Activated CD8-positive, alpha-beta memory T cell treated with anti-CD3 and anti-CD28 coated beads for 36 hours (primary cell): ENCODE data around the gene PTPRN2. TPM values are rescaled to one million over a fixed set of nuclear protein-coding genes. Genes with fewer than 3 reads are reported as not detected.
"Not testable (repeated sequence)": the region's sequence is repeated elsewhere in the genome, so short reads cannot be mapped to it uniquely, and the experiment has no call there.

ENCODE experiments used
- CTCF ChIA-PET: fragments of 350-600 bp; sonication (Branson Sonifier 250); formaldehyde crosslinking; loops from one replicate; lab custom pipeline; 2021; ENCODE audit warnings: antibody characterized with exemption; lab: Charles Lee
- POLR2A ChIA-PET: fragments of 350-600 bp; sonication (Branson Sonifier 250); formaldehyde crosslinking; loops from one replicate; lab custom pipeline; 2021; ENCODE audit warnings: antibody characterized with exemption; lab: Charles Lee
- total RNA-seq, 2 experiments: library from RNA; stranded (reverse); gene quantifications; one replicate each; pipeline ENCODE4 v1.2.3, GENCODE V29; 2021

The PTPRN2 gene
- total RNA-seq, 2 experiments from 2014 or later = 0.36 to 0.44 TPM

DNA sequence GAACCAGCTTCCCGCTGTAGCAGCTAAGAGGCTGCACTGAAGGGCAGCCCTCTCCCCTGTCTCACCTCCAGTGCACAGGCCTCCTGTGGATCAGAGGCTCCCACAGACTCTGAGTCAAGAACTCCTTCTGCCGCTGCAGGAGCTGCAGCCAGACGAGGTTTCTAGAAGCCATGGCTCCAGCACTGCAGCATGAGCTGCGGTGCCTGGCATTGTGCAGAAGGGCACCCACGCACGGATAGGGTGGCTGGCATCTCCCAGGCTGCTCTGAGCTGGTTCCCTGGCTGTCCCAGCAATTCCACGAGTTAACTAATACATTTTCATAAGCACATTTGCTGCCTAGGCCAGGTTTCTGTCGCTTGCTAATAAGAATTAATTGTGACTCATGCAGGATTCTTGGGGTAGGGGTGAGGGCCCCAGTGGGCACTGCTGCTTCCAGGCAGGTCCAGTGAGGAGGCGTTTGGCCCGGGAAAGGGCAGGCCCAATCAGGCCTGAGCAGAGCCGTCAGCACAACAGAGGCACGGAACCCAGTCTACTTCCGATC is 656.6 kb downstream of the PTPRN2 start:
- ChIA-PET POLR2A (no interaction called here), CTCF (no interaction called here)

DNA sequence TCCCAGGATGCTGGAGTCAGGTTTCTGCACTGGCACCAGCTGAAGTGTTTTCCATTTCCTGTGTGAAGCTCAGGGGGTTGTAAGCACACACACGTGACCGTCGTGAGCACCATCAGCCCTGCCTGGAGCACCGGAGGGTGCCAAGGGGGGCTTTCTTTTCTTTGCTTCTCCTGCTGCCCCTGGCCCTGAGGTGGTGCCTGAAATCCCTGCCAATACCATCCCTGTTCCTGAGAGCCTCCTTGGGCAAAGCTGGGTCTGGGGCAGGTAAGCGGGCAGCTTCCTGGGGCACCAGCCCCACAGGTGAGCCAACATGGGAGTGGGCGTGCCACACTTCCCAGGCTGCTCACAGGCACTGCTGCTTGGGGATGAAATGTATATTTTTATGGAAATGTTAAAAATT is 657.2 kb downstream of the PTPRN2 start:
- CTCF ChIA-PET = no interaction called here
- POLR2A ChIA-PET = no interaction called here

DNA sequence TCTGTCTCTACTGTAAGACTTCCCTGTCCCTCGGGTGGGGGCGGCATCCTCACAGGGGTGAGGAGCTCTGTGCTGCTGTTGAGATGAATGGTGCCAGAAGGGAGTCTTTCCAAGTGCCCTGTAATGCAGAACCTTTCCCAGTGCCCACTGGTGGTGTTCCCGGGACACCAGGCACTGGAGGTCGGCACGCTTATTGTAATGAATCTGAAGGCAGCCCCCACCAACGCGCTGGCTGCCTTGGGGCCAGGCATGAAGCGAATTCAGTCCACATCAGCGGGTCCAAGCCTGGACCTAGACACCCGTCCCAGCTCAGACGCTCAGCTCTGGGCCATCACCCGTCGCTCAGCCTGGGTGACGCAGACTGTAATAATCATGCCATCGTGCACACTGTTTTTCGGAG is 658.0 kb downstream of the PTPRN2 start:
- CTCF ChIA-PET = no interaction called here
- POLR2A ChIA-PET = no interaction called here

DNA sequence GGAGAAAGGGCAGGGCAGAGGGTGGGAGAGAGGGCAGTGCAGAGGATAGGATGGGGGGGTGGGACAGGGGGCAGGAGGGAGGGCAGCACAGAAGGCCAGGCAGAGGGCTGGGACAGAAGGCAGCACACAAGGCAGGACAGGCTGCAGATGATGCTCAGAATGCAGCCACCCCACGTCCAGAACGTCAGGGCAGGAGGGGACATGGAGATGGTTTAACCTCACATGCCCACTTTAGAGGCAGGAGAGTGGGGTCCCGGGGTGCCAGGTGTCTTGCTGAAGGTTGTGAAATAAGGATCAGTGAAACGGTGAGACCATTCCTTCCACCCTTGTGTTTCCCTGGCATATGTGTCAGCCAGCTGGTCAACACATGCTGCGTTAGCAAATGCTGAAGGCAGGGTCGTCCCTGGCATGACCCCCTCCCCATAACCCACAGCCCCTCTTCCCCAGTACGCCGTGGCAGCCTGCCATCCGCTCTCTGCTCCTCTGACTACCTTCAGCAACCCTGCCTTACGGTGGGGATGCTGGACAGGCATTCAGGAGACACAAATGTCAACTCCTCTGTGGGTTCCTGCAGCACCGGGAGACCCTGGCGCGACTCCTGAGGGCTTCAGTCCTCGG is 658.7 kb downstream of the PTPRN2 start:
- ChIA-PET POLR2A (no interaction called here), CTCF (no interaction called here)

DNA sequence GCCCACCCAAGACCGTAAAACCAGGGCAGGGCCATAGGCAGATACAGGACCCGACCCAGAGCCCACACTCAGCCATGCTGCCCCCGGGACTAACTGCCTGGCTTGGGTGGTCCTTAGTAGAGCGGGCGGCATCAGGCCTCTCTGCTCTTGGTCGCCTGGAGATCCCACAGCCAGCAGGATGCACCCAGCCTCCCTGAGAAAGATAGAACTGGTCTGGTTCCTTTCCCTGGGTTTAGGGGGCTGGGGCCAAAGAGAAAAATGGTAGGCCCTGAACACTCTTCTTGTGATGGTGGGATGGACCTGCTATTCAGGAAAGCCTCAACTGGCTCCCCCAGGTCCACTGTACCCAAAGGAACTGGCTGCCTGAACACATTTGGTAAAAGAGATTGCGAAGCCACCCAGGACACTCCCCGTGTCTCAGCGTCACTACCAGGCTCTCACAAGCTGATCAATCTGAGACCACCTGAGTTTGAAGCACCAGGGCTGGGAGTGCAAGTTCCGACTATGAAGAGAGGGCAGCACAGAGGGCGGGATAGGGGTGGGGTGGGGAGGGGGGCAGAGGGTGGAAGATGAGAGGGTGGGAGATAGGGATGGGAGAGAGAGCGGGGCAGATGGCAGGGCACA is 659.3 kb downstream of the PTPRN2 start:
- ChIA-PET POLR2A (no interaction called here), CTCF (no interaction called here)

DNA sequence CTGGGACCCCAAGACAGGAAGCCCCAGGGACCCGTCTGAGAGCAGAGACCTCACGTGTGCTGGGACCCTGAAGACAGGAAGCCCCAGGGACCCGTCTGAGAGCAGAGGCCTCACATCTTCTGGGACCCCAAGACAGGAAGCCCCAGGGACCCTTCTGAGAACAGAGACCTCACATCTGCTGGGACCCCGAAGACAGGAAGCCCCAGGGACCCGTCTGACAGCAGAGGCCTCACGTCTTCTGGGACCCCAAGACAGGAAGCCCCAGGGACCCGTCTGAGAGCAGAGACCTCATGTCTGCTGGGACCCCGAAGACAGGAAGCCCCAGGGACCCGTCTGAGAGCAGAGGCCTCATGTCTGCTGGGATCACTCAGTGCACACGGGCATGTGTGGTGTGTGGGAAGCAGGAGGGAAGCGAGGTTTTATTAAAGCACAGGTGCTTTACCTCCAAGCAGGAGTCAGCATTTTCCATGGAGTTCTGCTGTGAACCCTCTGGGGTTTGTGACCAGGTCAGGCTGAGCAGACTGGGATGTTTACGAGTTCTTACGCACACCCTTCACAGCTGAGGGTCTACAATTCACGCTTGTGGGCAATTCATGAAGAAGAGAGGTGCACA is 660.2 kb downstream of the PTPRN2 start:
- POLR2A ChIA-PET = no interaction called here
- CTCF ChIA-PET = no interaction called here

DNA sequence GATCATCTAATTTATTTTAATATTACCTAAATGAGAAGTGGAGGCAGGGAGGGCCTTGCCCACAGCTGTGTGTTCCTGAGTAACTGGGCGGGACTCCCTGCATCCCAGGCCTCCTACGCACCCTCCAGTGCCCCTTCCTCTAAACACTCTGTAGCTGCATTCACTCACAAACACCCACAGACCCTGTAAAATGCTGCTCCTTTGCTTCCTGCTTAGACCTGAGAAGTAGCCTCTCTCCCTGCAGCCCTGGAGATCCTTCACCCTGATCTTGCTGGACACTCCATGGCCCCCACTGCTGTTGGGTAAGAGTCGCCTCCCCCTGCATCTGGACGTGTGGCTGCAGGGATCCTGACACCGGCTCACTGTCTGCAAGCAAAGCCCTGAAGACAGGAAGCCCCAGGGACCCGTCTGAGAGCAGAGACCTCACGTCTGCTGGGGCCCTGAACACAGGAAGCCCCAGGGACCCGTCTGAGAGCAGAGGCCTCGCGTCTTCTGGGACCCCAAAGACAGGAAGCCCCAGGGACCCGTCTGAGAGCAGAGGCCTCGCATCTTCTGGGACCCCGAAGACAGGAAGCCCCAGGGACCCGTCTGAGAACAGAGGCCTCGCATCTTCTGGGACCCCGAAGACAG is 661.0 kb downstream of the PTPRN2 start:
- POLR2A ChIA-PET = no interaction called here
- CTCF ChIA-PET = no interaction called here

DNA sequence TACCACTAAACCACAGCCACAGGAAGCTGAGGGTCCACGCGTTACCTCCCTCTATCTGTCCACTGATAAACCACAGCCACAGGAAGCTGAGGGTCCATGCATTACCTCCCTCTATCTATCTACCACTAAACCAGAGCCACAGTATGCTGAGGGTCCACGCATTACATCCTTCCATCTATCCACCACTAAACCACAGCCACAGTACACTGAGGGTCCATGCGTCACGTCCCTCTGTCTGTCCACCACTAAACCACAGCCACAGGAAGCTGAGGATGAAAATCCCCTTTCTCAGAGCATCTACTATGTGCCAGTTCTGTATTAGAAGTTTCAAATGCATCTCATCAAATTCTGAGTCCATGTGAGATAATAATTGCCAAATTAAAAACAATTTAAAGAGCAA is 661.5 kb downstream of the PTPRN2 start:
- POLR2A ChIA-PET = no interaction called here
- CTCF ChIA-PET = no interaction called here

DNA sequence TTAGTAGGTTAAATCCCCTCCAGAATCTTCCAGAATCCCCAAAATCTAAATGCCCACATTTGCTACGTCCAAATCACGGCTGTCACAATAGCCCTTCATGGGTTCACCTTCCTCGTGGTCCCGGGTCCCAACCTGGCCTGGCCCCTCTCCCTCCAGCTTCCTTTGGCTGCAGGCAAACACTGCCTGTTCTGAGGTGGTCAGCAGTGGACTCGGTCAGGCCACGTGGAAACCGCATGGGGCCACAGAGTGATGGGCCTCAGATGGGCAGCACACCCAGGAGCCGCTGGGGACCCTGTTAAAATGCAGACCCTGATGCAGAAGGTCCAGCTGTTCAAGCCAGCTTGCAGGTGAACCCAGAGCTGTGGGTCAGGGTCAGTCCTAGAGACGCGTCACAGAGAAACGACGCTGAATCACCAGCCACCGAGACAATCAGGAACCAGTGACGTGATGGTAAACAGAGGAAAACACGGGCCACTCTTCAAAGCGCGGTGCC is 662.2 kb downstream of the PTPRN2 start:
- ChIA-PET CTCF (no interaction called here), POLR2A (no interaction called here)

DNA sequence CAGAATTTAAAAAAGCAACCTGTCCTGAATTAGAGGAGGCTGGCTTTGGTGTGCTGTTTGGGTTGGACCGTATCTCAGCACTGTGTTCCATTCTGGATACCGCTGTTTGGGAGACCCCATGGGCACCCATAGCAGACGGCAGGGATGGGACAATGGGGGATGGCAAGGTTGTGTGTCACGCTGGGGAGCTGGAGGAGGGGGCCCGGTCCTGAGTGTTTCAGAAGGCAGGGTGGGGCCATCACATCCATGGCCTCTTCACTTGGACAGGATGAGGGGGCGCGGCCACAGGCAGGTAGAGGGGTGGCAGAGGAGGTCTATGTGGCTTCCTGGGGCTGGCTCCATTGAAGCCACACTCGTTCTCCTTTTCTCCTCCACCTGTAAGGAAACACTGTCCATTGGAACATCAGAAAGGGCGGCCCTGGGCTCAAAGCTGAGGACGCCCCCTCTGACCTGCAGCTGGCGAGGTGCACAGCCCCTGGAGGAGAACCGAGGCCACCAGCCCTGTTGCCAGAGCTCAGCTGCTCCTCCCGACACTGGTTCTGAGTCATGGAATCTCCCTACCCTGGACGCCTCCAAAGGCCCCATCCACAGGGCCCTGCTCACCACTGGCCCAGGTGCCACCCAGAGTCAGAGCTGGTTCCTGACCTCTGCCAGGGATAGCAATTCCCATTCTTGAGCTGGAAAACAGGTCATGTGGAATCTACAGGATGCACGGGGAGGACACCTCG is 663.6 kb downstream of the PTPRN2 start:
- POLR2A ChIA-PET = no interaction called here
- CTCF ChIA-PET = no interaction called here

DNA sequence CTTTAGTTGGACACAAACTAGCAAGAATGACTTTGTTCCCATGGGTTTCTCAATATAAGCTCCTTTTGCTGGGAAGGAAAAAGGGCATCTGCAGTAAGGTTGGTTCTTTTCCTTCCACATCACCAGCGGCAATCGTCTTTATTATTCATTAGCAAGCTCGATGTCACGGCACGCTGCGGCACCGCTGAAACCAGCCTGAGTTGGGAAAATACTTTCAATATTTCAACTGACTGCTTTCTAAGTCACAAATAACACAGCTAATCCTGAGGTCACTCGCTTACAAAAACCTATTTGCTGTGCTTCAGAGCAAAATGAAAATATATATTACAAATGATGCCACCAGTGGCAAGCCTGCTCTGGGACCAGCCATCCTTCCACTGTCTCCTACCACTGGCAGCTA is 665.0 kb downstream of the PTPRN2 start:
- ChIA-PET POLR2A (no interaction called here), CTCF (no interaction called here)

DNA sequence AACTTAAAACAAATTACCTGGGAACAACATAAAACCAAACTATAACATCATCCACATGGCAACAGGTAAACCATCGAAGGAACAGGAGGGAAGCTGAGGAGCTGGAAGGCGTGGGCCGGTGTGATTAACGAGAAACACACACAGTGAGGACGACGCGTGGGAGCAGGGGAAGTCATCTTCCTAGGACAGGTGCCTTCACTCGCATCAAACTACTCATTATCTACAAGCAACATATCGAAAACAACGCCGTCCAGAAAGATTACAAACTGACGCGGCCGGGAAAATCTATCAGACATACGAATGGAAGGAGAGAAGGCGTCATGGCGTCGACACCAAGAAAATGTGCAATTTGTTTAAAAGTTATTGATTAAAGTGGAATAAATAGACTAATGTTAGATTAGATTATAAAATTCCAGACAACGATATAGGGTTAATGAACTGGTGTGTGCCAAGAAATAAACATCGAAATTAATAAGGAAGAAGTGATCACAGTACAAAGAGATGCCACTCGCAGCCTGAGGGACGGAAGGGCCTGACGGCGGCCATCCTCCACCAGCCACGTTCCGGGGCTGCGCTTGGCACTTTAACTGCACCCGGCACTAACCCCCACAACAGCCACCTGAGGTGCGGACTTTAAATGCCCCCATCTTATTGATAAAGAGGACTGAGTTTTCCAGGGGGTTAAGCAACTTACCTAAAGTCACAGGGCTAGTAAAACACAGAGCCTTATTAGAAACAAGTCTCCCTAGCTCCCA is 669.1 kb downstream of the PTPRN2 start:
- ChIA-PET POLR2A (no interaction called here), CTCF (no interaction called here)

DNA sequence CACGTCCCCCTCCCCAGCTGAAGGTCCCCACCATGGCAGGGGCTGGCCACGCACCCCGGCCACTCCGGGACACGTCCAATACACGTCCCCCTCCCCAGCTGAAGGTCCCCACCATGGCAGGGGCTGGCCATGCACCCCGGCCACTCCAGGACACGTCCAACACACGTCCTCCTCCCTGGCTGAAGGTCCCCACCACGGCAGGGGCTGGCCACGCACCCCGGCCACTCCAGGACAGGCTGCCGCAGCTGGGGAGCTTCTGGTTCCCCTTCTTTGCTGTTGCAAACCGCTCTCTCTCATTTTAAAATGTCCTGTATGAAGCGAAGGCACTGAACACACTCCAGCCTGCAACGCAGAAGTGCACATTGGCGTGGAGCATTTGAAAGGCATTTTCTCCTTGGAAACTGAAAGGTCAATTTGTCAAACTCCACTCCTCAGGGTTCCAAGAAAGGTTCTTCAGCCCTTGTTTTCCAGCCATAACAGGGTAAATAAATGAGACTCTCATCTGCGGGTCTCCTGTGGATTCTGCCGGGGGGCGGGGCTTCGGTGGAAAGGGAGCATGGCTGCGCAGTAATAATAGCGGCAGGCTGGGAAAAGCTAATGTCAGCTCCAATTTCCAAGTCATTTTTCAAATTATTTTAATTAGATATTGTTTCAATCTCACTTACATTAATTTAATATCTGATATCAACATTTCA is 670.5 kb downstream of the PTPRN2 start:
- POLR2A ChIA-PET = no interaction called here
- CTCF ChIA-PET = no interaction called here

DNA sequence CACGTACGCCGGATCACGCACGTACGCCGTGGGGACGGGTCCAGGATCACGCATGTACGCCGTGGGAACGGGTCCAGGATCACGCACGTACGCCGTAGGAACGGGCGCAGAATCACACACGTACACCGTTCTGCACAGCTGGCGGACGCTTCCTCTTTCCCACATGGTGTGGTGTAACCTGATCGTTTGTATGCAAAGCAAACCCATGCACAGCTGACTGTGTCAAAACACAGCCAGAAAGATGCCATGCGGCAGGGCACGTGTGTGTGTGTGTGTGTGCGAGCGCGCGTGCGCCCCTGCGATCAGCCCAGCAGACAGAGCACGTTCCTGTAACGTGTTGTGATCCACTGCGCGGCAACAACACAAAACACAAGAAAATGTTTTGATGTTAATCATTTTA is 677.2 kb downstream of the PTPRN2 start:
- CTCF ChIA-PET = no interaction called here

DNA sequence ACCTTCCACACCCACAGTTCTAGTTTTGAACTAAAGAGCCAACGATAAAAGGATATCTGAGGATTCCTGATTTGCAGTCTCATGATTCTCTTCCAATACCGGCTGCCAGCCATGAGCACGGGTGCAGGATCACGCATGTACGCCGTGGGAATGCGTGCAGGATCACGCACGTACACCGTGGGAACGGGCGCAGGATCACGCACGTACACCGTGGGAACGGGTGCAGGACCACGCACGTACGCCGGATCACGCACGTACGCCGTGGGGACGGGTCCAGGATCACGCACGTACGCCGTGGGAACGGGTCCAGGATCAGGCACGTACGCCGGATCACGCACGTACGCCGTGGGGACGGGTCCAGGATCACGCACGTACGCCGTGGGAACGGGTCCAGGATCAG is 677.6 kb downstream of the PTPRN2 start:
- CTCF ChIA-PET = not testable (repeated sequence)

More for the DNA sequence above, 677.2 kb downstream of the PTPRN2 start:
- POLR2A ChIA-PET = no interaction called here

DNA sequence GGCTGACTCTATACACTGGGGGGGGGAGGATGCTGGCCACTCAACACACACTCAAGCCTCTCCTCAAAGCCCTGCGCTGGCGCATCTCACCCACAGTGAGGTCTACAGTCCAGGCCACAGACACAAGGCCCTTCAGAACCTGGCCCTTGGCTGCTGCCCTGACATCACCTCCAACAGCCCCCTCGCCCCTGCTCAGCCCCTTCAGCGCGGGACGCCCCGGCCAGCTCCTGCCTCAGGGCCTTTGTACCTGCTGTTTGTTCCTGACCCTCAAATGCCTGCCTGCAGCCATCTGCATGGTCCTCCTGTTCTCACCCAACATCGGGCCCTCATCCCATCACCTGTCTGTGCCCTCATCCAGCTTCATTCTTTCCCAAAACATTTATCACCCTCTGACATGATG is 678.3 kb downstream of the PTPRN2 start:
- ChIA-PET POLR2A (no interaction called here), CTCF (no interaction called here)

More for the DNA sequence above, 677.6 kb downstream of the PTPRN2 start:
- POLR2A ChIA-PET = not testable (repeated sequence)

DNA sequence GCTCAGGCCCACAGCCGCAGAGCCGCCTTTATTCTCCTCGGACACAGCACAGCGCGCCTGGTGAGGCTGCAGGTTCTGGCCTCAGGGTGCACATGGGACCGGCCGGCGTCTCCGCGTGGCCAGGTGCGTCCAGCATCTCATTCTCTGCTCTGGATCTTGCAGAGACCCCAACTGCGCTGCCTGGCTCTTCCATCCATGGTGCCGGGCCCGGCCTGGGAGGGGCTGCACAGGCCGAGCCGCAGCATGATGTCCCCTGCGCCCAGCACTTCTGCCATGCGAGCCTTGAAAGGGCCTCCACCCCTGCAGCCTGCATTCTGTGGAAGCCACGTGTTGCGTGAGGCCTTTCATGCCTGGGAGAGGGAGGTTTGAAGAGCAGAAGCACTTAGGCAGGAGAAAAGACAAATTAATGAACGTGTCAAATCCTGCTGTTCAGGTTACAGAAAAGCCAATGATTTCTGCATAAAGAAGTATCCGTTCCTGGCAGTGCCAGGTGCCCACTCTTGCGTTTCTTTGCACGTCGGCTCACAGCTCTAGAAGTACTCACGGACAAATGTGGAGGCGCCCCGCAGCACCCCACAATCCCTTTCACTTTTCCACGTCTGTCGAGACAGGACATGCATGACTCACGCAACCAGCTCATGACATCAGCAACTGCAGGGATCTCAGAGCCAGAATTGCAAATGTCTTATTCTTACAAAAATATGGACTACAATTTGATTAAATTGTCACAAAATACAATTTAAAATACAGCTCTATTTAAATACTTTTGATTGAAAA is 679.4 kb downstream of the PTPRN2 start:
- CTCF ChIA-PET = no interaction called here
- POLR2A ChIA-PET = no interaction called here

DNA sequence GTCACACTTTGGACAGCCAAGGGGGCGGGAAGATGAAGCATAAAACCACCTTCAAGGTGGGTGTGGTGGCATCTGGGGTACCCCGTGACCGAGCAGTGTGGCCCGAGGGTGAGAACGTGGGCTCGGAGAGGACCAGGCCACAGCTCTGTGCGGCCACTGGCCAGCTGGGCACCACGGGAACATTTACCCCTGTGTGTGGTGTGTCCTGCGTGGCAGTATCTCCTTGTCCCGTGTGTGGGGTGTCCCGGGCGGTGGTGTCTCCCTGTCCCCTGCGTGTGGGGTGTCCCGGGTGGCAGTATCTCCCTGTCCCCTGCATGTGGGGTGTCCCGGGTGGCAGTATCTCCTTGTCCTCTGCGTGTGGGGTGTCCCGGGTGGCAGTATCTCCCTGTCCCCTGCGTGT is 680.5 kb downstream of the PTPRN2 start:
- ChIA-PET CTCF (no interaction called here), POLR2A (no interaction called here)
